HAP-1 (cell line): ENCODE data around the gene SPRED1.

Source experiments
- DNase-seq, 2 experiments: peaks; one replicate each; pipeline ENCODE4 v3.0.0-alpha.2; 2016 to 2020; ENCODE audit warnings: low spot score in 2 of 2
- H3K27me3 ChIP-seq: fragments of 250-450 bp; sonication (Bioruptor Pico); 2 replicates; pipeline ENCODE4 v1.5.1; 2020; ENCODE audit warnings: low read depth, mild to moderate bottlenecking, moderate library complexity
- H3K36me3 ChIP-seq: fragments of 250-450 bp; sonication (Bioruptor Pico); replicated peaks from 2 replicates; pipeline ENCODE4 v1.5.1; 2020; ENCODE audit warnings: mild to moderate bottlenecking
- H3K4me1 ChIP-seq: fragments of 250-450 bp; sonication (Bioruptor Pico); 2 replicates; pipeline ENCODE4 v1.5.1; 2020; ENCODE audit warnings: mild to moderate bottlenecking
- H3K4me3 ChIP-seq: fragments of 250-450 bp; sonication (Bioruptor Pico); 2 replicates; pipeline ENCODE4 v1.5.1; 2020; ENCODE audit warnings: mild to moderate bottlenecking, moderate library complexity
- H3K9me3 ChIP-seq: fragments of 250-450 bp; sonication (Bioruptor Pico); 2 replicates; pipeline ENCODE4 v1.5.1; 2020; ENCODE audit warnings: mild to moderate bottlenecking, moderate library complexity
- in situ Hi-C: fragments of 300-500 bp; cut with MboI; formaldehyde crosslinking; loops from 3 replicates; pipeline ENCODE4 v1.14.3; 2020; ENCODE audit warnings: low sequenced_read_pairs, inconsistent platforms, mixed read lengths

SPRED1 gene

GRCh38 chr15:38252481-38253350, at the start of gene SPRED1:
SPRED1 (plus strand) TSS chr15:38252836; CDS start chr15:38253186, 350 bp downstream.
- peak; percentile 19 to 64 for DNase-seq
- Histone ChIP-seq H3K9me3 (no peaks in the 10 kb centered on the region), H3K4me1 (peaks cover 15% of the 10 kb centered on the region), H3K36me3 (no peaks in the 10 kb centered on the region), H3K27me3 (no peaks in the 10 kb centered on the region), H3K4me3 (peak within 1 kb of the TSS; percentile 68)
- in situ Hi-C loops, result no loop called here

- Histone ChIP-seq H3K27me3 (no peaks in the 10 kb centered on the region), H3K36me3 (no peaks in the 10 kb centered on the region), H3K4me1 (no peaks in the 10 kb centered on the region), H3K9me3 (no peaks in the 10 kb centered on the region), H3K4me3 (no peak overlapping the region)
- in situ Hi-C loops, result no loop called here
- no peak for DNase-seq
These were observed 46.9 kb upstream of the SPRED1 start for GRCh38 chr15:38205526-38206272.

GRCh38 chr15:38207621-38208020, 45.0 kb upstream of the SPRED1 start:
- no peaks in the 10 kb centered on the region for H3K9me3 ChIP-seq
- H3K36me3 ChIP-seq, result no peaks in the 10 kb centered on the region
- in situ Hi-C loops, result no loop called here
- H3K4me3 ChIP-seq, result no peak overlapping the region
- no peak for DNase-seq
- peaks cover 1% of the 10 kb centered on the region for H3K4me1 ChIP-seq
- no peaks in the 10 kb centered on the region for H3K27me3 ChIP-seq

GRCh38 chr15:38208206-38208605, 44.4 kb upstream of the SPRED1 start:
- no peaks in the 10 kb centered on the region for H3K9me3 ChIP-seq
- no peaks in the 10 kb centered on the region for H3K36me3 ChIP-seq
- no peak overlapping the region for H3K4me3 ChIP-seq
- DNase-seq, result no peak
- in situ Hi-C loops, result no loop called here
- no peaks in the 10 kb centered on the region for H3K27me3 ChIP-seq
- peaks cover 7% of the 10 kb centered on the region for H3K4me1 ChIP-seq

- in situ Hi-C loops, result no loop called here
- no peak overlapping the region for H3K4me3 ChIP-seq
- H3K9me3 ChIP-seq, result no peaks in the 10 kb centered on the region
- DNase-seq, result no peak
- no peaks in the 10 kb centered on the region for H3K36me3 ChIP-seq
- no peaks in the 10 kb centered on the region for H3K27me3 ChIP-seq
- H3K4me1 ChIP-seq, result peaks cover 13% of the 10 kb centered on the region
These were observed 43.9 kb upstream of the SPRED1 start for GRCh38 chr15:38208779-38209178.

- in situ Hi-C loops, result no loop called here
- no peak overlapping the region for H3K4me3 ChIP-seq
These were observed 41.4 kb upstream of the SPRED1 start for GRCh38 chr15:38211249-38211648.

GRCh38 chr15:38211811-38212210, 40.8 kb upstream of the SPRED1 start:
- in situ Hi-C loops, result no loop called here
- no peaks in the 10 kb centered on the region for H3K36me3 ChIP-seq
- DNase-seq, result no peak
- no peaks in the 10 kb centered on the region for H3K9me3 ChIP-seq
- H3K27me3 ChIP-seq, result no peaks in the 10 kb centered on the region
- H3K4me3 ChIP-seq, result no peak overlapping the region
- H3K4me1 ChIP-seq, result peaks cover 15% of the 10 kb centered on the region

More at GRCh38 chr15:38211249-38211648, 41.4 kb upstream of the SPRED1 start:
- Histone ChIP-seq H3K27me3 (no peaks in the 10 kb centered on the region), H3K4me1 (peaks cover 15% of the 10 kb centered on the region), H3K9me3 (no peaks in the 10 kb centered on the region), H3K36me3 (no peaks in the 10 kb centered on the region)
- DNase-seq, result no peak

- no peak overlapping the region for H3K4me3 ChIP-seq
These were observed 39.8 kb upstream of the SPRED1 start for GRCh38 chr15:38212729-38213351.

GRCh38 chr15:38213356-38213755, 39.3 kb upstream of the SPRED1 start:
- Histone ChIP-seq H3K4me3 (no peak overlapping the region), H3K9me3 (no peaks in the 10 kb centered on the region), H3K27me3 (no peaks in the 10 kb centered on the region), H3K36me3 (no peaks in the 10 kb centered on the region), H3K4me1 (peaks cover 28% of the 10 kb centered on the region)
- in situ Hi-C loops, result no loop called here
- peak in 1 of 2 experiments; percentile 45 for DNase-seq

More at GRCh38 chr15:38212729-38213351, 39.8 kb upstream of the SPRED1 start:
- H3K4me1 ChIP-seq, result peaks cover 26% of the 10 kb centered on the region
- in situ Hi-C loops, result no loop called here
- DNase-seq, result no peak
- no peaks in the 10 kb centered on the region for H3K36me3 ChIP-seq
- no peaks in the 10 kb centered on the region for H3K27me3 ChIP-seq
- H3K9me3 ChIP-seq, result no peaks in the 10 kb centered on the region

GRCh38 chr15:38215707-38216106, 36.9 kb upstream of the SPRED1 start:
- Histone ChIP-seq H3K4me3 (no peak overlapping the region), H3K4me1 (peaks cover 34% of the 10 kb centered on the region), H3K9me3 (no peaks in the 10 kb centered on the region), H3K27me3 (no peaks in the 10 kb centered on the region), H3K36me3 (no peaks in the 10 kb centered on the region)
- in situ Hi-C loops, result no loop called here
- no peak for DNase-seq

- in situ Hi-C loops, result no loop called here
- no peak overlapping the region for H3K4me3 ChIP-seq
These were observed 35.9 kb upstream of the SPRED1 start for GRCh38 chr15:38216763-38217162.

GRCh38 chr15:38217191-38217595, 35.4 kb upstream of the SPRED1 start:
- H3K4me1 ChIP-seq, result peaks cover 34% of the 10 kb centered on the region
- no peak overlapping the region for H3K4me3 ChIP-seq
- no peaks in the 10 kb centered on the region for H3K36me3 ChIP-seq
- H3K9me3 ChIP-seq, result no peaks in the 10 kb centered on the region
- H3K27me3 ChIP-seq, result no peaks in the 10 kb centered on the region
- peak in 1 of 2 experiments; percentile 4 for DNase-seq
- in situ Hi-C loops, result no loop called here

More at GRCh38 chr15:38216763-38217162, 35.9 kb upstream of the SPRED1 start:
- no peak for DNase-seq
- no peaks in the 10 kb centered on the region for H3K36me3 ChIP-seq
- H3K27me3 ChIP-seq, result no peaks in the 10 kb centered on the region
- no peaks in the 10 kb centered on the region for H3K9me3 ChIP-seq
- H3K4me1 ChIP-seq, result peaks cover 34% of the 10 kb centered on the region

- H3K9me3 ChIP-seq, result no peaks in the 10 kb centered on the region
- H3K4me3 ChIP-seq, result no peak overlapping the region
- in situ Hi-C loops, result no loop called here
- H3K4me1 ChIP-seq, result peaks cover 29% of the 10 kb centered on the region
- no peaks in the 10 kb centered on the region for H3K27me3 ChIP-seq
- H3K36me3 ChIP-seq, result no peaks in the 10 kb centered on the region
- DNase-seq, result peak; percentile 64 to 95
These were observed 34.6 kb upstream of the SPRED1 start for GRCh38 chr15:38217788-38218609.
